ENCODE results near the gene RPL22. TPM values are rescaled to one million over a fixed set of nuclear protein-coding genes. Genes with fewer than 3 reads are reported as not detected.

The RPL22 gene
- total RNA-seq, 1 experiment from 2014 or later = 441 TPM

GRCh38 chr1:6166221-6166620 lies 33.2 kb downstream of the RPL22 start (continued):
- TF ChIP-seq ZNF281 (CRISPR knock-in tag; IDR thresholded peaks at IDR 0.05) (no peak), TCF7 (CRISPR knock-in tag; IDR thresholded peaks at IDR 0.05; ENCODE audit: low read depth) (no peak), ATF6 (CRISPR knock-in tag; IDR thresholded peaks at IDR 0.05) (no peak), USF2 (CRISPR knock-in tag; IDR thresholded peaks at IDR 0.05) (no peak), TEAD4 (CRISPR knock-in tag; IDR thresholded peaks at IDR 0.05) (no peak), AFF4 (CRISPR knock-in tag; IDR thresholded peaks at IDR 0.05; ENCODE audit: borderline replicate concordance) (no peak)

- ChIA-PET CTCF (interaction anchor here (1.2 to 1.5 kb wide), 2 partner anchors 20 to 57 kb away, joined by 3 read pairs; no protein-coding TSS in a partner anchor), POLR2A (no interaction called here)
- peaks cover 6% of the 10 kb centered on the region for H3K4me1 Mint-ChIP-seq
- no peak overlapping the region for H3K27ac Mint-ChIP-seq
- ATAC-seq (no peak), DNase-seq (ENCODE audit: low spot score) (no peak)
- no peaks in the 10 kb centered on the region for H3K9me3 Mint-ChIP-seq
- no peaks in the 10 kb centered on the region for H3K27me3 Mint-ChIP-seq (ENCODE audit: low read depth)
- no peaks in the 10 kb centered on the region for H3K36me3 Mint-ChIP-seq
- H3K4me3 Mint-ChIP-seq = no peak overlapping the region
- TF ChIP-seq FOXJ3 (CRISPR knock-in tag; IDR thresholded peaks at IDR 0.05; ENCODE audit: borderline replicate concordance) (no peak), ZNF396 (CRISPR knock-in tag; IDR thresholded peaks at IDR 0.05; ENCODE audit: borderline replicate concordance) (no peak), CTCF (IDR thresholded peaks at IDR 0.05) (no peak), NFATC4 (CRISPR knock-in tag; IDR thresholded peaks at IDR 0.05) (no peak), KAT7 (CRISPR knock-in tag; IDR thresholded peaks at IDR 0.05; ENCODE audit: borderline replicate concordance) (no peak), USF1 (CRISPR knock-in tag; IDR thresholded peaks at IDR 0.05) (no peak), RELA (CRISPR knock-in tag; IDR thresholded peaks at IDR 0.05; ENCODE audit: borderline replicate concordance) (no peak), ESRRA (CRISPR knock-in tag; IDR thresholded peaks at IDR 0.05; ENCODE audit: borderline replicate concordance) (no peak), NR2C2 (CRISPR knock-in tag; IDR thresholded peaks at IDR 0.05) (no peak), JAZF1 (CRISPR knock-in tag; IDR thresholded peaks at IDR 0.05) (no peak), NFYB (CRISPR knock-in tag; conservative IDR thresholded peaks at IDR 0.05; ENCODE audit: low read depth) (no peak), SMAD4 (CRISPR knock-in tag; IDR thresholded peaks at IDR 0.05) (no peak), ZNF512 (CRISPR knock-in tag; IDR thresholded peaks at IDR 0.05; ENCODE audit: borderline replicate concordance) (no peak), ZMAT4 (CRISPR knock-in tag; IDR thresholded peaks at IDR 0.05) (no peak), PRRX2 (CRISPR knock-in tag; IDR thresholded peaks at IDR 0.05) (no peak), ZBTB21 (CRISPR knock-in tag; IDR thresholded peaks at IDR 0.05; ENCODE audit: borderline replicate concordance) (no peak)
Observed at GRCh38 chr1:6165441-6165985, 33.9 kb downstream of the RPL22 start.
